Endothelial cell of umbilical vein (primary cell): Measurements from ENCODE around the gene KNCN. TPM values are rescaled to one million over a fixed set of nuclear protein-coding genes. Genes with fewer than 3 reads are reported as not detected.

Experiments used
- BruUV-seq: library from RNA; stranded (reverse); fragments of 400-500 nt; replicated peaks from 2 replicates; lab custom pipeline; 2021; lab: Mats Ljungman, UMichigan
- CTCF ChIA-PET: fragments of 300-600, 350-600 bp; sonication (Branson Sonifier 250); formaldehyde crosslinking; loops from one replicate; lab custom pipeline; 2021; ENCODE audit warnings: antibody characterized with exemption, inconsistent platforms; lab: Charles Lee
- POLR2A ChIA-PET: fragments of 300-600, 350-600 bp; sonication (Branson Sonifier 250); formaldehyde crosslinking; loops from one replicate; lab custom pipeline; 2021; ENCODE audit warnings: antibody characterized with exemption, inconsistent platforms; lab: Charles Lee
- DNase-seq: peaks from one replicate; pipeline ENCODE4 v3.0.0-alpha.2; 2011; ENCODE audit warnings: low read depth, low spot score
- FAIRE-seq: peaks from 2 replicates; lab custom pipeline; 2011; peaks lifted over from hg19 to GRCh38; lab: Jason Lieb, UNC
- H2AFZ ChIP-seq: 2 replicates; pipeline ENCODE4 v1.6.0; 2012; ENCODE audit warnings: low read depth, low read length, control low read depth, inconsistent platforms
- H3K27ac ChIP-seq: 2 replicates; pipeline ENCODE4 v1.5.1; 2011; ENCODE audit warnings: low read depth, mild to moderate bottlenecking, control low read depth, low read length, moderate library complexity; ENCODE audit not compliant: insufficient read depth
- H3K27me3 ChIP-seq, 2 experiments: 2 replicates each; pipeline versions ENCODE4 v1.6.0 to v1.6.1; 2011; ENCODE audit warnings: low read length in 2 of 2, mixed read lengths in 1 of 2; ENCODE audit not compliant: control insufficient read depth in 2 of 2, insufficient read depth in 2 of 2
- H3K36me3 ChIP-seq, 2 experiments: 2 replicates in 1 of 2; 3 replicates in 1 of 2; pipeline ENCODE4 v1.5.1; 2011; ENCODE audit warnings: low read length in 2 of 2, mild to moderate bottlenecking in 1 of 2, moderate library complexity in 1 of 2; ENCODE audit not compliant: control insufficient read depth in 2 of 2, insufficient read depth in 2 of 2; ENCODE audit errors: extremely low read depth in 1 of 2
- H3K4me1 ChIP-seq: 3 replicates; pipeline ENCODE4 v1.5.1; 2011; ENCODE audit warnings: mild to moderate bottlenecking, low read length; ENCODE audit not compliant: control insufficient read depth, insufficient read depth; ENCODE audit errors: extremely low read depth
- H3K4me2 ChIP-seq: 2 replicates; pipeline ENCODE4 v1.6.1; 2011; ENCODE audit warnings: low read length, control low read depth, mixed read lengths; ENCODE audit not compliant: insufficient read depth
- H3K4me3 ChIP-seq, 3 experiments: fragments of 200-600 bp in 1 of 3; sonication (generic), shearing (Covaris generic) in 1 of 3; replicated peaks in 1 of 3; 2 replicates each; pipeline ENCODE4 v1.5.1; 2011 to 2016; ENCODE audit warnings: control low read depth in 3 of 3, low read length in 3 of 3, mild to moderate bottlenecking in 2 of 3, inconsistent platforms in 1 of 3, low read depth in 1 of 3, moderate library complexity in 1 of 3; ENCODE audit not compliant: insufficient read depth in 1 of 3
- H3K79me2 ChIP-seq: 2 replicates; pipeline ENCODE4 v1.6.0; 2012; ENCODE audit warnings: low read length, inconsistent platforms; ENCODE audit not compliant: control insufficient read depth, insufficient read depth
- H3K9ac ChIP-seq: replicated peaks from 2 replicates; pipeline ENCODE3; 2011; ENCODE audit warnings: low read length, control low read depth; ENCODE audit not compliant: insufficient read depth; ENCODE audit errors: extremely low read depth
- H3K9me1 ChIP-seq: replicated peaks from 3 replicates; pipeline ENCODE4 v1.6.0; 2011; ENCODE audit warnings: mild to moderate bottlenecking, low read length; ENCODE audit not compliant: control insufficient read depth, insufficient read depth; ENCODE audit errors: extremely low read depth
- H3K9me3 ChIP-seq: replicated peaks from 2 replicates; pipeline ENCODE4 v1.5.1; 2012; ENCODE audit warnings: low read length, inconsistent platforms; ENCODE audit not compliant: control insufficient read depth, insufficient read depth
- H4K20me1 ChIP-seq: replicated peaks from 2 replicates; pipeline ENCODE3; 2011; ENCODE audit warnings: mild to moderate bottlenecking, low read length; ENCODE audit not compliant: control insufficient read depth, insufficient read depth; ENCODE audit errors: extremely low read depth
- EZH2 ChIP-seq: IDR thresholded peaks from 2 replicates; pipeline ENCODE4 v1.6.1; 2012; ENCODE audit warnings: borderline replicate concordance, low read depth, mild to moderate bottlenecking, moderate library complexity, low read length, inconsistent platforms; ENCODE audit not compliant: severe bottlenecking
- FOS ChIP-seq: IDR thresholded peaks from 2 replicates; pipeline ENCODE4 v1.6.1; 2011; ENCODE audit warnings: mild to moderate bottlenecking, low read length, moderate library complexity, borderline replicate concordance; ENCODE audit not compliant: insufficient read depth
- GATA2 ChIP-seq: IDR thresholded peaks from 2 replicates; pipeline ENCODE4 v1.7.0; 2011; ENCODE audit warnings: low read depth, mild to moderate bottlenecking, moderate library complexity, mixed read lengths, low read length; ENCODE audit not compliant: insufficient read length, insufficient read depth
- JUN ChIP-seq: IDR thresholded peaks from 2 replicates; pipeline ENCODE4 v1.6.1; 2011; ENCODE audit warnings: borderline replicate concordance, low read depth; ENCODE audit not compliant: insufficient read length, insufficient read depth
- MYC ChIP-seq: IDR thresholded peaks from one replicate; pipeline ENCODE4 v1.6.1; 2011; ENCODE audit warnings: mild to moderate bottlenecking, low read depth, low read length
- POLR2A ChIP-seq: IDR thresholded peaks from 2 replicates; pipeline ENCODE4 v1.6.1; 2012; ENCODE audit warnings: low read depth, mild to moderate bottlenecking, control low read depth, low read length
- POLR2AphosphoS5 ChIP-seq: IDR thresholded peaks from 2 replicates; pipeline ENCODE4 v1.6.1; 2012; ENCODE audit warnings: low read depth, mild to moderate bottlenecking, control low read depth, low read length, moderate library complexity; ENCODE audit not compliant: insufficient read depth
- dilution Hi-C: fragments of 300-500 bp; cut with MboI; formaldehyde crosslinking; loops from one replicate; pipeline ENCODE4 v1.15.0; 2019; ENCODE audit warnings: low sequenced_read_pairs; ENCODE audit not compliant: extremely low pct_ligation_motif_present
- intact Hi-C: fragments of 100-400 bp; cut with micrococcal nuclease; formaldehyde crosslinking; loops from one replicate; pipeline ENCODE4 v1.10.0; 2022
- polyA plus RNA-seq, 4 experiments: library from polyadenylated mRNA; depleted of rRNA in 3 of 4; stranded (reverse) in 3 of 4; unstranded in 1 of 4; fragments of >200 nt; gene quantifications; 2 replicates each; pipeline versions ENCODE4 v1.2.1 to v1.2.3, GENCODE V29; 2011 to 2012; ENCODE audit warnings: missing spikeins in 1 of 4
- total RNA-seq: library from RNA; stranded (reverse); gene quantifications from 2 replicates; pipeline ENCODE4 v1.2.3, GENCODE V29; 2021
- TF ChIP-seq, protein P1 (sequence below), 2 donors: IDR thresholded peaks; 1 replicate in 1 of 2; 2 replicates in 1 of 2; pipeline ENCODE4 v1.5.1; 2011; ENCODE audit warnings: low read length in 2 of 2, mild to moderate bottlenecking in 2 of 2, moderate library complexity in 2 of 2, control low read depth in 1 of 2, inconsistent platforms in 1 of 2, low read depth in 1 of 2; ENCODE audit not compliant: insufficient read depth in 1 of 2; ENCODE audit errors: extremely low read depth in 1 of 2
- TF ChIP-seq, protein P2 (sequence below): IDR thresholded peaks from 2 replicates; pipeline ENCODE4 v1.6.1; 2011; ENCODE audit not compliant: insufficient read depth, insufficient read length

KNCN gene
- total and polyA plus RNA-seq, 2 donors (not counting 3 experiments of a cell fraction or from before 2014, with no cell fraction given), result not detected

DNA sequence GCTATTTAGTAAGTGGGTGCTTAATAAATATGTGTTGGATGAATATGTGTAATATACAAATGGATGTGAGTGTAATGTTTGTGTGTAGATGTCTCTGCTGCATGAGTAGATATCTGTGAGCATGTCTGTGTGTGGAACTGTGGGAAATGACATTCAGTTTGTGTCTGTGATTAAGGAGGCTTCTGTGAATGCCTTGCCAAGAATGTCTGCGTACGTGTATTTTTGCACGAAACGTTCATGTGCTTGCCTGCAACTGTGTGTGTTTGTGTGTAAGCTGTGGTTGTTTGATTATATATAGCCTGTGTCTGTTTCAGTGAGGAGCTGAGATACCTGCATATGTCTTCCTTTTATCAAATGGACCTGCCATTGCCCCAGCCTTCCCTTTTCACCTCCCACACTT, 48.0 kb downstream of the KNCN start:
- FAIRE-seq, result no peak
- CTCF ChIA-PET, result interaction anchor here (1.2 kb wide), 1 partner anchor 15 kb away, joined by 3 read pairs; no protein-coding TSS in a partner anchor
- no peak overlapping the region for H3K27ac ChIP-seq
- intact Hi-C loops (no loop called here), dilution Hi-C loops (no loop called here)
- no peaks in the 10 kb centered on the region for H3K4me1 ChIP-seq
- H2AFZ ChIP-seq, result no peak overlapping the region
- no peaks in the 10 kb centered on the region for H3K9me1 ChIP-seq
- H3K4me3 ChIP-seq, result no peak overlapping the region
- H3K9ac ChIP-seq, result no peak overlapping the region
- no peaks in the 10 kb centered on the region for H4K20me1 ChIP-seq
- H3K27me3 ChIP-seq, result peaks cover 6 to 20% of the 10 kb centered on the region in 2 experiments
- no peak overlapping the region for H3K4me2 ChIP-seq
- DNase-seq, result no peak
- no TSS peak for BruUV-seq
- H3K9me3 ChIP-seq, result no peaks in the 10 kb centered on the region
- H3K79me2 ChIP-seq, result no peaks in the 10 kb centered on the region
- H3K36me3 ChIP-seq, result no peaks in the 10 kb centered on the region
- TF ChIP-seq, protein P1, sequence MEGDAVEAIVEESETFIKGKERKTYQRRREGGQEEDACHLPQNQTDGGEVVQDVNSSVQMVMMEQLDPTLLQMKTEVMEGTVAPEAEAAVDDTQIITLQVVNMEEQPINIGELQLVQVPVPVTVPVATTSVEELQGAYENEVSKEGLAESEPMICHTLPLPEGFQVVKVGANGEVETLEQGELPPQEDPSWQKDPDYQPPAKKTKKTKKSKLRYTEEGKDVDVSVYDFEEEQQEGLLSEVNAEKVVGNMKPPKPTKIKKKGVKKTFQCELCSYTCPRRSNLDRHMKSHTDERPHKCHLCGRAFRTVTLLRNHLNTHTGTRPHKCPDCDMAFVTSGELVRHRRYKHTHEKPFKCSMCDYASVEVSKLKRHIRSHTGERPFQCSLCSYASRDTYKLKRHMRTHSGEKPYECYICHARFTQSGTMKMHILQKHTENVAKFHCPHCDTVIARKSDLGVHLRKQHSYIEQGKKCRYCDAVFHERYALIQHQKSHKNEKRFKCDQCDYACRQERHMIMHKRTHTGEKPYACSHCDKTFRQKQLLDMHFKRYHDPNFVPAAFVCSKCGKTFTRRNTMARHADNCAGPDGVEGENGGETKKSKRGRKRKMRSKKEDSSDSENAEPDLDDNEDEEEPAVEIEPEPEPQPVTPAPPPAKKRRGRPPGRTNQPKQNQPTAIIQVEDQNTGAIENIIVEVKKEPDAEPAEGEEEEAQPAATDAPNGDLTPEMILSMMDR (IDR thresholded peaks at IDR 0.05; ENCODE audit: extremely low read depth in 1 of 2, insufficient read depth in 1 of 2, low read depth in 1 of 2, low read length in 2 of 2), result no peak
- TF ChIP-seq POLR2AphosphoS5 (no peak), FOS (no peak), EZH2 (no peak), MYC (no peak), GATA2 (no peak), JUN (no peak), POLR2A (no peak)
- TF ChIP-seq, protein P2, sequence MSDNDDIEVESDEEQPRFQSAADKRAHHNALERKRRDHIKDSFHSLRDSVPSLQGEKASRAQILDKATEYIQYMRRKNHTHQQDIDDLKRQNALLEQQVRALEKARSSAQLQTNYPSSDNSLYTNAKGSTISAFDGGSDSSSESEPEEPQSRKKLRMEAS, result no peak
- POLR2A ChIA-PET, result no interaction called here
